GM23338 (cell line): ENCODE results near the gene TRIM15. TPM values are rescaled to one million over a fixed set of nuclear protein-coding genes. Genes with fewer than 3 reads are reported as not detected.
A peak's percentile ranks its signal among the peaks of the same experiment; 100 is the strongest.

ENCODE experiments used
- ATAC-seq: fragments of 200-7000 bp; cut with Tn5 transposase; 3 replicates; pipeline ENCODE4 v1.9.1; 2020
- DNase-seq: peaks from one replicate; pipeline ENCODE4 v3.0.0-alpha.2; 2015; ENCODE audit warnings: low spot score
- H2AFZ ChIP-seq: fragments of 200-600 bp; sonication (generic); 2 replicates; pipeline ENCODE4 v1.8.0; 2016; ENCODE audit warnings: antibody characterized with exemption, mild to moderate bottlenecking, moderate library complexity
- H3F3A ChIP-seq: fragments of 200-600 bp; sonication (generic); replicated peaks from 2 replicates; pipeline ENCODE4 v1.8.0; 2017; ENCODE audit warnings: antibody characterized with exemption, mixed run types, low read depth
- H3K27ac ChIP-seq: fragments of 200-600 bp; sonication (generic); 2 replicates; pipeline ENCODE4 v1.6.1; 2016; ENCODE audit warnings: low read depth
- H3K27me3 ChIP-seq: fragments of 200-600 bp; sonication (generic); 2 replicates; pipeline ENCODE4 v1.8.0; 2016; ENCODE audit warnings: mild to moderate bottlenecking, mixed run types, moderate library complexity; ENCODE audit not compliant: insufficient read depth
- H3K36me3 ChIP-seq: fragments of 200-600 bp; sonication (generic); 2 replicates; pipeline ENCODE4 v1.8.0; 2016; ENCODE audit warnings: mild to moderate bottlenecking; ENCODE audit not compliant: insufficient read depth
- H3K4me1 ChIP-seq: fragments of 200-600 bp; sonication (generic); 2 replicates; pipeline ENCODE4 v1.8.0; 2016; ENCODE audit warnings: mild to moderate bottlenecking, moderate library complexity; ENCODE audit not compliant: insufficient read depth
- H3K4me2 ChIP-seq: fragments of 200-600 bp; sonication (generic); 2 replicates; pipeline ENCODE4 v1.7.1; 2017; ENCODE audit warnings: mixed run types
- H3K4me3 ChIP-seq: fragments of 200-600 bp; sonication (generic); 2 replicates; pipeline ENCODE4 v1.6.1; 2016; ENCODE audit warnings: mixed run types
- H3K79me2 ChIP-seq: fragments of 200-600 bp; sonication (generic); replicated peaks from 2 replicates; pipeline ENCODE4 v1.8.0; 2017; ENCODE audit warnings: mild to moderate bottlenecking; ENCODE audit not compliant: insufficient read depth
- H3K9me2 ChIP-seq: fragments of 200-600 bp; sonication (generic); 2 replicates; pipeline ENCODE4 v1.8.0; 2017; ENCODE audit not compliant: insufficient read depth
- H4K20me1 ChIP-seq: fragments of 200-600 bp; sonication (generic); replicated peaks from 2 replicates; pipeline ENCODE4 v1.8.0; 2017; ENCODE audit warnings: mild to moderate bottlenecking; ENCODE audit not compliant: insufficient read depth
- H3K27ac Mint-ChIP-seq: 2 replicates; pipeline ENCODE4 v1.8.0; 2020; ENCODE audit warnings: inconsistent platforms, mild to moderate bottlenecking, moderate library complexity, mixed read lengths
- H3K27me3 Mint-ChIP-seq: 3 replicates; pipeline ENCODE4 v1.8.0; 2022; ENCODE audit warnings: low read depth, mild to moderate bottlenecking, moderate library complexity, mixed read lengths, inconsistent platforms; ENCODE audit not compliant: insufficient read depth, poor library complexity
- H3K36me3 Mint-ChIP-seq: 3 replicates; pipeline ENCODE4 v1.8.0; 2021; ENCODE audit warnings: low read depth, mild to moderate bottlenecking, inconsistent platforms, moderate library complexity, mixed read lengths
- H3K4me1 Mint-ChIP-seq: 3 replicates; pipeline ENCODE4 v1.8.0; 2020; ENCODE audit warnings: mild to moderate bottlenecking, inconsistent platforms, mixed read lengths
- H3K4me3 Mint-ChIP-seq: 3 replicates; pipeline ENCODE4 v1.8.0; 2021; ENCODE audit warnings: moderate library complexity, mild to moderate bottlenecking, inconsistent platforms, mixed read lengths
- H3K9me3 Mint-ChIP-seq: 3 replicates; pipeline ENCODE4 v1.8.0; 2020; ENCODE audit warnings: moderate library complexity, mild to moderate bottlenecking, inconsistent platforms, mixed read lengths
- EZH2phosphoT487 ChIP-seq: fragments of 200-600 bp; sonication (generic); IDR thresholded peaks from one replicate; pipeline ENCODE4 v1.8.1; 2018; ENCODE audit warnings: antibody characterized with exemption; ENCODE audit not compliant: unreplicated experiment
- NANOG ChIP-seq: IDR thresholded peaks from 2 replicates; pipeline ENCODE4 v1.6.1; 2016; ENCODE audit warnings: antibody characterized with exemption, borderline replicate concordance
- POLR2AphosphoS5 ChIP-seq: IDR thresholded peaks from 2 replicates; pipeline ENCODE4 v1.6.1; 2016; ENCODE audit warnings: antibody characterized with exemption, low read depth
- ZNF114 ChIP-seq: fragments of 250-450 bp; sonication (Bioruptor Pico); IDR thresholded peaks from 2 replicates; pipeline ENCODE4 v1.5.0; 2020; ENCODE audit warnings: mild to moderate bottlenecking, moderate library complexity
- ZNF331 ChIP-seq: fragments of 250-450 bp; sonication (Bioruptor Pico); IDR thresholded peaks from 2 replicates; pipeline ENCODE4 v1.5.0; 2020; ENCODE audit warnings: low read depth, mild to moderate bottlenecking, moderate library complexity
- polyA plus RNA-seq: library from polyadenylated mRNA; unstranded; fragments of >200 nt; fragmentation: Nextera tagmentation; extraction: Ambion mirVana; gene quantifications from 2 replicates; pipeline ENCODE4 v1.2.1, GENCODE V29; 2016
- total RNA-seq: library from RNA; depleted of rRNA; stranded (reverse); fragments of >200 nt; shearing (Covaris generic); gene quantifications from 2 replicates; pipeline ENCODE4 v1.2.3, GENCODE V29; 2014
- TF ChIP-seq, protein P1 (sequence below): fragments of 250-450 bp; sonication (Bioruptor Pico); IDR thresholded peaks from 2 replicates; pipeline ENCODE4 v1.5.0; 2020; ENCODE audit warnings: mild to moderate bottlenecking, moderate library complexity
- TF ChIP-seq, protein P2 (sequence below): IDR thresholded peaks from 2 replicates; pipeline ENCODE4 v1.6.1; 2016; ENCODE audit warnings: antibody characterized with exemption
- TF ChIP-seq, protein P3 (sequence below), 2 experiments: fragments of 200-600 bp in 1 of 2; sonication (generic) in 1 of 2; conservative IDR thresholded peaks; 2 replicates each; pipeline versions ENCODE4 v1.5.1 to v1.6.1; 2016 to 2017; ENCODE audit warnings: antibody characterized with exemption in 2 of 2, low read depth in 2 of 2, mild to moderate bottlenecking in 2 of 2, moderate library complexity in 1 of 2

TRIM15 gene
- total and polyA plus RNA-seq, 2 experiments from 2014 or later = 0.21 to 1.0 TPM

DNA sequence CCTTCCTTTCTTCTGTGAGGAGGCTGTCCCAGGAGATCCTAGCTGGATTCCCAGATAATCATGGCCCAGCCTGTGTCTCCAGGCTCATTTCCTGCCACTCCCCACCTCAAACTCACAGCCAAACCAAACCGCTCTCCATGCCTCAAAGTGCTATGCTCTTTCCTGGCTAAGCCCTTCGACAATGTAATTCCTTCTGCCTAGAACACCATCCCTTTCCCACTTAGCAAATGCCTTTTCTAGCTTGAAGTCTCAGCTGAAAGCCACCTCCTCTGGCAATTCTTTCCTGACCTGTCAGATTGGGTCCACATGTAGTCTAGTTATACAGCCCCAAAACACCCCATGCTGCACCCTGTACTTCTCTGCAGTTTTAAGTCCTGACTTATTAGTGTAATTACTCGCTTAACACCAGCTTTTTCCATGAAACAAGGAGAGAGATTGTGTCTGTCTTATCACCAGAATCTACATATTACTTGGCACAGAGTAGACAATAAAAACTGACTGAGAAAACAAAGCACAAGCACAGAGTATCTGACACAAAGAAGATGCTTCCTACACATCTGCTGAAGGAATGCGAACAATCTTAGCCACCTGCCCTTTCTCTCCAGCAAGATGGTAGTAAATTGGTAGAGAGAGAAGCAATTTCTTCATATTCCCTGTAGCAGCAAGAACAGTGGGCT, 44.4 kb downstream of the TRIM15 start:
- peaks cover 30% of the 10 kb centered on the region for H4K20me1 ChIP-seq

DNA sequence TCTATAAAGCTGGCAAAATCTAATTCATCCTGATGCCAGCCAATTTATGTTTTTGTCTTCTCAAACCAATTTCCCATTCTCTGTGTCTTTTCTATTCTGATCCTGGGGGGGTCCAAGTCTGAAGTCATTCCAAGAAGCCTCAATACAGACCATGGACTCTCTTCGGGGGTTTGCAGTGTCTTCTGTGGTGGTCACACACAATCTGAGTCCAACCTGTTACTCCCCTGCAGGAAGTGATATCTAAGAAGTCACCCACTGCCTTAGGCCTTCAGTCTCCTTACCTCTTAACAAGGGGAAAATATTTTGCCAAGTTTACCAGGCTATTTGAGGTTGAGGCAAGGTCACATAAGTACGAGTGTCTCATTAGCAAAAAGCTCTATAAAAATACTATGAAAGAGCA, 48.0 kb downstream of the TRIM15 start:
- Histone ChIP-seq H3K27ac (no peak overlapping the region), H3F3A (no peaks in the 10 kb centered on the region; the same call in 1 of the 2 replicates), H3K36me3 (no peaks in the 10 kb centered on the region), H3K9me2 (no peaks in the 10 kb centered on the region), H2AFZ (no peak overlapping the region), H3K4me2 (peak overlapping the region; percentile 76), H3K27me3 (peaks cover 7% of the 10 kb centered on the region; the same call in 1 of the 2 replicates), H4K20me1 (peaks cover 14% of the 10 kb centered on the region; the same call in 1 of the 2 replicates), H3K4me1 (peaks cover 39% of the 10 kb centered on the region), H3K4me3 (peak overlapping the region; percentile 62; the same call in 1 of the 2 replicates), H3K79me2 (peaks cover 51% of the 10 kb centered on the region)
- ATAC-seq (no peak), DNase-seq (no peak)
- no peaks in the 10 kb centered on the region; the same call in 1 of the 3 replicates for H3K36me3 Mint-ChIP-seq
- peaks cover 49% of the 10 kb centered on the region for H3K4me1 Mint-ChIP-seq
- H3K4me3 Mint-ChIP-seq = peak overlapping the region; percentile 95; the same call in 2 of the 3 replicates
- peaks cover 22% of the 10 kb centered on the region for H3K27me3 Mint-ChIP-seq
- H3K27ac Mint-ChIP-seq = no peak overlapping the region
- peaks cover 4% of the 10 kb centered on the region; the same call in 2 of the 3 replicates for H3K9me3 Mint-ChIP-seq
- TF ChIP-seq, protein P1, sequence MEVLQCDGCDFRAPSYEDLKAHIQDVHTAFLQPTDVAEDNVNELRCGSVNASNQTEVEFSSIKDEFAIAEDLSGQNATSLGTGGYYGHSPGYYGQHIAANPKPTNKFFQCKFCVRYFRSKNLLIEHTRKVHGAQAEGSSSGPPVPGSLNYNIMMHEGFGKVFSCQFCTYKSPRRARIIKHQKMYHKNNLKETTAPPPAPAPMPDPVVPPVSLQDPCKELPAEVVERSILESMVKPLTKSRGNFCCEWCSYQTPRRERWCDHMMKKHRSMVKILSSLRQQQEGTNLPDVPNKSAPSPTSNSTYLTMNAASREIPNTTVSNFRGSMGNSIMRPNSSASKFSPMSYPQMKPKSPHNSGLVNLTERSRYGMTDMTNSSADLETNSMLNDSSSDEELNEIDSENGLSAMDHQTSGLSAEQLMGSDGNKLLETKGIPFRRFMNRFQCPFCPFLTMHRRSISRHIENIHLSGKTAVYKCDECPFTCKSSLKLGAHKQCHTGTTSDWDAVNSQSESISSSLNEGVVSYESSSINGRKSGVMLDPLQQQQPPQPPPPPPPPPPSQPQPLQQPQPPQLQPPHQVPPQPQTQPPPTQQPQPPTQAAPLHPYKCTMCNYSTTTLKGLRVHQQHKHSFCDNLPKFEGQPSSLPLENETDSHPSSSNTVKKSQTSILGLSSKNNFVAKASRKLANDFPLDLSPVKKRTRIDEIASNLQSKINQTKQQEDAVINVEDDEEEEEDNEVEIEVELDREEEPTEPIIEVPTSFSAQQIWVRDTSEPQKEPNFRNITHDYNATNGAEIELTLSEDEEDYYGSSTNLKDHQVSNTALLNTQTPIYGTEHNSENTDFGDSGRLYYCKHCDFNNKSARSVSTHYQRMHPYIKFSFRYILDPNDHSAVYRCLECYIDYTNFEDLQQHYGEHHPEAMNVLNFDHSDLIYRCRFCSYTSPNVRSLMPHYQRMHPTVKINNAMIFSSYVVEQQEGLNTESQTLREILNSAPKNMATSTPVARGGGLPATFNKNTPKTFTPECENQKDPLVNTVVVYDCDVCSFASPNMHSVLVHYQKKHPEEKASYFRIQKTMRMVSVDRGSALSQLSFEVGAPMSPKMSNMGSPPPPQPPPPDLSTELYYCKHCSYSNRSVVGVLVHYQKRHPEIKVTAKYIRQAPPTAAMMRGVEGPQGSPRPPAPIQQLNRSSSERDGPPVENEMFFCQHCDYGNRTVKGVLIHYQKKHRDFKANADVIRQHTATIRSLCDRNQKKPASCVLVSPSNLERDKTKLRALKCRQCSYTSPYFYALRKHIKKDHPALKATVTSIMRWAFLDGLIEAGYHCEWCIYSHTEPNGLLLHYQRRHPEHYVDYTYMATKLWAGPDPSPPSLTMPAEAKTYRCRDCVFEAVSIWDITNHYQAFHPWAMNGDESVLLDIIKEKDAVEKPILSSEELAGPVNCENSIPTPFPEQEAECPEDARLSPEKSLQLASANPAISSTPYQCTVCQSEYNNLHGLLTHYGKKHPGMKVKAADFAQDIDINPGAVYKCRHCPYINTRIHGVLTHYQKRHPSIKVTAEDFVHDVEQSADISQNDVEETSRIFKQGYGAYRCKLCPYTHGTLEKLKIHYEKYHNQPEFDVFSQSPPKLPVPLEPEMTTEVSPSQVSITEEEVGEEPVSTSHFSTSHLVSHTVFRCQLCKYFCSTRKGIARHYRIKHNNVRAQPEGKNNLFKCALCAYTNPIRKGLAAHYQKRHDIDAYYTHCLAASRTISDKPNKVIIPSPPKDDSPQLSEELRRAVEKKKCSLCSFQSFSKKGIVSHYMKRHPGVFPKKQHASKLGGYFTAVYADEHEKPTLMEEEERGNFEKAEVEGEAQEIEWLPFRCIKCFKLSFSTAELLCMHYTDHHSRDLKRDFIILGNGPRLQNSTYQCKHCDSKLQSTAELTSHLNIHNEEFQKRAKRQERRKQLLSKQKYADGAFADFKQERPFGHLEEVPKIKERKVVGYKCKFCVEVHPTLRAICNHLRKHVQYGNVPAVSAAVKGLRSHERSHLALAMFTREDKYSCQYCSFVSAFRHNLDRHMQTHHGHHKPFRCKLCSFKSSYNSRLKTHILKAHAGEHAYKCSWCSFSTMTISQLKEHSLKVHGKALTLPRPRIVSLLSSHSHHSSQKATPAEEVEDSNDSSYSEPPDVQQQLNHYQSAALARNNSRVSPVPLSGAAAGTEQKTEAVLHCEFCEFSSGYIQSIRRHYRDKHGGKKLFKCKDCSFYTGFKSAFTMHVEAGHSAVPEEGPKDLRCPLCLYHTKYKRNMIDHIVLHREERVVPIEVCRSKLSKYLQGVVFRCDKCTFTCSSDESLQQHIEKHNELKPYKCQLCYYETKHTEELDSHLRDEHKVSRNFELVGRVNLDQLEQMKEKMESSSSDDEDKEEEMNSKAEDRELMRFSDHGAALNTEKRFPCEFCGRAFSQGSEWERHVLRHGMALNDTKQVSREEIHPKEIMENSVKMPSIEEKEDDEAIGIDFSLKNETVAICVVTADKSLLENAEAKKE (CRISPR knock-in tag) = no peak
- TF ChIP-seq ZNF114 (CRISPR knock-in tag) = no peak
- no peak for TF ChIP-seq POLR2AphosphoS5
- no peak for TF ChIP-seq NANOG
- TF ChIP-seq, protein P2, sequence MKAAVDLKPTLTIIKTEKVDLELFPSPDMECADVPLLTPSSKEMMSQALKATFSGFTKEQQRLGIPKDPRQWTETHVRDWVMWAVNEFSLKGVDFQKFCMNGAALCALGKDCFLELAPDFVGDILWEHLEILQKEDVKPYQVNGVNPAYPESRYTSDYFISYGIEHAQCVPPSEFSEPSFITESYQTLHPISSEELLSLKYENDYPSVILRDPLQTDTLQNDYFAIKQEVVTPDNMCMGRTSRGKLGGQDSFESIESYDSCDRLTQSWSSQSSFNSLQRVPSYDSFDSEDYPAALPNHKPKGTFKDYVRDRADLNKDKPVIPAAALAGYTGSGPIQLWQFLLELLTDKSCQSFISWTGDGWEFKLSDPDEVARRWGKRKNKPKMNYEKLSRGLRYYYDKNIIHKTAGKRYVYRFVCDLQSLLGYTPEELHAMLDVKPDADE = no peak

More for the DNA sequence above, 44.4 kb downstream of the TRIM15 start:
- Histone ChIP-seq H3K4me2 (peak overlapping the region; percentile 66), H3K4me3 (no peak overlapping the region; the same call in 1 of the 2 replicates), H3K36me3 (no peaks in the 10 kb centered on the region), H2AFZ (no peak overlapping the region), H3K9me2 (no peaks in the 10 kb centered on the region), H3F3A (no peaks in the 10 kb centered on the region; the same call in 1 of the 2 replicates), H3K27me3 (no peaks in the 10 kb centered on the region), H3K4me1 (peaks cover 42% of the 10 kb centered on the region), H3K27ac (peak overlapping the region; percentile 74), H3K79me2 (peaks cover 80% of the 10 kb centered on the region)
- TF ChIP-seq EZH2phosphoT487 (no peak), ZNF331 (CRISPR knock-in tag) (no peak), NANOG (no peak), POLR2AphosphoS5 (no peak)
- TF ChIP-seq, protein P3, sequence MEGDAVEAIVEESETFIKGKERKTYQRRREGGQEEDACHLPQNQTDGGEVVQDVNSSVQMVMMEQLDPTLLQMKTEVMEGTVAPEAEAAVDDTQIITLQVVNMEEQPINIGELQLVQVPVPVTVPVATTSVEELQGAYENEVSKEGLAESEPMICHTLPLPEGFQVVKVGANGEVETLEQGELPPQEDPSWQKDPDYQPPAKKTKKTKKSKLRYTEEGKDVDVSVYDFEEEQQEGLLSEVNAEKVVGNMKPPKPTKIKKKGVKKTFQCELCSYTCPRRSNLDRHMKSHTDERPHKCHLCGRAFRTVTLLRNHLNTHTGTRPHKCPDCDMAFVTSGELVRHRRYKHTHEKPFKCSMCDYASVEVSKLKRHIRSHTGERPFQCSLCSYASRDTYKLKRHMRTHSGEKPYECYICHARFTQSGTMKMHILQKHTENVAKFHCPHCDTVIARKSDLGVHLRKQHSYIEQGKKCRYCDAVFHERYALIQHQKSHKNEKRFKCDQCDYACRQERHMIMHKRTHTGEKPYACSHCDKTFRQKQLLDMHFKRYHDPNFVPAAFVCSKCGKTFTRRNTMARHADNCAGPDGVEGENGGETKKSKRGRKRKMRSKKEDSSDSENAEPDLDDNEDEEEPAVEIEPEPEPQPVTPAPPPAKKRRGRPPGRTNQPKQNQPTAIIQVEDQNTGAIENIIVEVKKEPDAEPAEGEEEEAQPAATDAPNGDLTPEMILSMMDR (conservative IDR thresholded peaks at IDR 0.05; ENCODE audit: low read depth in 2 of 2) = no peak
- ATAC-seq (peak; percentile 45), DNase-seq (no peak)
- Mint-ChIP-seq H3K27ac (peak overlapping the region; percentile 33; the same call in 1 of the 2 replicates), H3K36me3 (no peaks in the 10 kb centered on the region; the same call in 1 of the 3 replicates), H3K4me3 (peak overlapping the region; percentile 3; the same call in 1 of the 3 replicates), H3K27me3 (peaks cover 5% of the 10 kb centered on the region), H3K4me1 (peaks cover 49% of the 10 kb centered on the region), H3K9me3 (no peaks in the 10 kb centered on the region)
